ENCODE results near the gene SH3GLB1. TPM values are rescaled to one million over a fixed set of nuclear protein-coding genes. Genes with fewer than 3 reads are reported as not detected.
A peak's percentile ranks its signal among the peaks of the same experiment; 100 is the strongest.

SH3GLB1 gene
- total RNA-seq, 2 experiments from 2014 or later: 79.6 to 82.8 TPM

DNA sequence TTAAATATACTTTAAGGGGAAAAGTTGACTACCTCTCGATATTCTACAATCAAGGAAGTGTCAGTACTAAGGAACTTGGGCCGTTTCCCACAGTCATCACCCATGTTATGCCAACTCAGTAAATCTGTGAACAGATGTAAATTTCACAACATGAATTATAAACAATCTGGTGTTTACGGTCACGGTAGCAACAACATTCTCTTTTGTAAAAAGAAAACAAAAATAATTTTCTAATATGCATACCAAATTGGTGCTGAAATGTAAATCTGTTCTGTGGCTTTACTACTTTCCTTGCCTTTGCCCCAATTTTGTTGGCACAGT is 1.2 kb downstream of the SH3GLB1 start:
- POLR2A ChIA-PET: interaction anchor here (0.9 to 6.0 kb wide), 14 partner anchors 11 to 629 kb away, joined by 3 to 135 read pairs (median 12); partner anchors contain the start of genes HS2ST1, LMO4, ODF2L and SELENOF
- CTCF ChIA-PET: interaction anchor here (0.7 to 3.9 kb wide), 8 partner anchors 9 to 320 kb away, joined by 3 to 86 read pairs (median 14); partner anchors contain the start of genes HS2ST1 and SELENOF
- Mint-ChIP-seq H3K27me3 (no peaks in the 10 kb centered on the region), H3K36me3 (ENCODE audit: low read depth) (peaks cover 22% of the 10 kb centered on the region), H3K27ac (peak overlapping the region; percentile 94), H3K4me1 (peaks cover 52% of the 10 kb centered on the region), H3K4me3 (peak overlapping the region; percentile 97), H3K9me3 (no peaks in the 10 kb centered on the region)
- no peak for DNase-seq

DNA sequence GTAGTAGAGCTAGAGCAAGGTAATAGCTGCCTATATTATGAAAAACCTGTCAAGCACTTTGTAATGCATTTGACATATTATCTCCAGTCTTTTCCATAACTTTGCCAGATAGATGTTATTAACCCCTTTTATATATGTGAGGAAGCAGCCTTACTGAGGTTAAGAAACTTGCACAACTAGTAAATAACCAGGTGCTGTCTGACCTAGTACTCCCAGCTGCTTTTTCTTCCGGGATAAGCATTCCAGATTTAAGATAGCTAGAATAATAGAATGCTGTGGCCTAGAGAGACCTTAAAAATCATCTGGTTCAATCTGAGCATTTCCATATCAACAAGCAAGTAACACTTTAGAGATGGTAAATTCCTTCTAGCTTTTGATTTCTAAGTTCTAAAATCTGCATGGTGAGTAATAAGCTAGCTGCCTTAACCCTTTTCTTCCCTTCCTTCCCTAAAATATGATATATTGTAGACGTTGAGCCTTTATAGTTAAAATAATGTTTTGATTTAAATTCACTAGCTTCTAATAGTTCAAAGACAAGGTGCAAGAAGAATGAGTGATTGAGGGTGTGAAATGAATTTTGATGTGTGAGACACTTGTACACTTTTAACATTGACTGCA is 1.8 kb downstream of the SH3GLB1 start:
- peaks cover 52% of the 10 kb centered on the region for H3K4me1 Mint-ChIP-seq
- no peak for DNase-seq

DNA sequence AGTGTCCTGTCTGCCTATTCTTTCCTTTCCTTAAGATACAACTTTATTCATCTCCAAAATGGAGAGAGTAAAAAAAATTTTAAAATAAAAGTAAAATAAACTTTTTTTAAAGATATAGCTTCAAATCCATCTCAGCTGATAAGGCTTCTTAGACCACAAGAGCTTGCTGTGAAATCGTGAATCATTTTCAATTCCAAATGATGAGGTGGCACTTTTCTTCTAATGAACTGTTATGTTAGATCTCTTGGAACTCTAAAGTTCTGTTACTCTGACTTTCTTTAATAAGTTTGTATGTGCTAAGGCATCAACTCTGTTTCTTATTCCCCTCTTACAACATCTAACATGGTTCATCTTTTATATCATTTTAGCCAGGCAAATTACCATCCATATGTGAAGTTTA is 4.5 kb downstream of the SH3GLB1 start:
- H3K36me3 Mint-ChIP-seq (ENCODE audit: low read depth): peaks cover 22% of the 10 kb centered on the region

More for the DNA sequence above, 1.8 kb downstream of the SH3GLB1 start:
- Mint-ChIP-seq H3K27me3 (no peaks in the 10 kb centered on the region), H3K27ac (peak overlapping the region; percentile 94), H3K36me3 (ENCODE audit: low read depth) (peaks cover 22% of the 10 kb centered on the region), H3K9me3 (no peaks in the 10 kb centered on the region), H3K4me3 (peak overlapping the region; percentile 97)
- CTCF ChIA-PET: interaction anchor here (2.8 to 3.9 kb wide), 3 partner anchors 9 to 209 kb away, joined by 29 to 86 read pairs (median 35); partner anchors contain the start of genes HS2ST1 and SELENOF
- POLR2A ChIA-PET: interaction anchor here (0.9 to 6.0 kb wide), 8 partner anchors 11 to 624 kb away, joined by 3 to 135 read pairs (median 23); partner anchors contain the start of genes HS2ST1, ODF2L and SELENOF

DNA sequence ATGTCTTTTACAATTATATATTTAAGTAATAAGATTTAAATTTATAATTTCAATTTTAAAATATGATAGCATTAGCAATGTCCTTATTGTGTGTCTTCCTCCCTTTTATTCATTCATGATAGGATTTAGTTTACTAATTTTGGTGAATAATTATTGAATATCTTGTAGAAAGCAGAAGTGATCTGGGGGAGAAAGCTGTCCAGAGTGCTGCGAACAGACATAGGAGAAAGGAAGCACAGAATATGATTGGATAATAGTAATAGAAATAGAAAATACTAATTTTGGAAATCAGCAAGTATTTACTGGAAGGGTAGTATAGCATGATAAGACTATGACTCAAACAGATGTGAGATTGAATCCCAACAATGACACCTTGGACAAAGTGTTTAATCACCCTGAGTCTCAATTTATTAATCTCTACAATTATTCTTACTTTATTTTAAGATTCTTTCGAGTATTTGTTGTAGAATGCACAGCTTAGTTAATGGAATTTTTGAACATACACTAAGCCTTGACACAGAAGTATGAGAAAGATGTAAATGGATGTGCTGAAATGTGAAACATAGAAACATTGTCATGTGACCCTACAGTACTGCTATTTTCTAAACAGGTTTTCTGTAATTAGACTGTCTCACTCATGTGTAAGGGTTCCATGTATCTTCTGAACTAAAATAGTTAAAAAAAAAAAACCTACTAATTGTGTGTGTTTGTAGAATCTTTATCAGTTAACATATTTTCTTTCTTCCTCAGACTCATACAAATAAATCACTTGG is 7.9 kb downstream of the SH3GLB1 start:
- ChIA-PET CTCF (interaction anchor here (5.7 kb wide), 1 partner anchor 7 kb away, joined by 86 read pairs; the partner anchor contains the start of gene SH3GLB1), POLR2A (no interaction called here)
- DNase-seq: no peak
- H3K4me3 Mint-ChIP-seq: no peak overlapping the region
- H3K9me3 Mint-ChIP-seq: no peaks in the 10 kb centered on the region
- H3K36me3 Mint-ChIP-seq (ENCODE audit: low read depth): peaks cover 16% of the 10 kb centered on the region
- H3K4me1 Mint-ChIP-seq: peaks cover 49% of the 10 kb centered on the region
- no peak overlapping the region for H3K27ac Mint-ChIP-seq
- H3K27me3 Mint-ChIP-seq: no peaks in the 10 kb centered on the region

More for the DNA sequence above, 4.5 kb downstream of the SH3GLB1 start:
- Mint-ChIP-seq H3K4me3 (no peak overlapping the region), H3K27ac (no peak overlapping the region), H3K4me1 (peaks cover 47% of the 10 kb centered on the region), H3K9me3 (no peaks in the 10 kb centered on the region), H3K27me3 (no peaks in the 10 kb centered on the region)
- CTCF ChIA-PET: no interaction called here
- no peak for DNase-seq
- POLR2A ChIA-PET: interaction anchor here (1.3 kb wide), 1 partner anchor 10 kb away, joined by 3 read pairs; no protein-coding TSS in a partner anchor

DNA sequence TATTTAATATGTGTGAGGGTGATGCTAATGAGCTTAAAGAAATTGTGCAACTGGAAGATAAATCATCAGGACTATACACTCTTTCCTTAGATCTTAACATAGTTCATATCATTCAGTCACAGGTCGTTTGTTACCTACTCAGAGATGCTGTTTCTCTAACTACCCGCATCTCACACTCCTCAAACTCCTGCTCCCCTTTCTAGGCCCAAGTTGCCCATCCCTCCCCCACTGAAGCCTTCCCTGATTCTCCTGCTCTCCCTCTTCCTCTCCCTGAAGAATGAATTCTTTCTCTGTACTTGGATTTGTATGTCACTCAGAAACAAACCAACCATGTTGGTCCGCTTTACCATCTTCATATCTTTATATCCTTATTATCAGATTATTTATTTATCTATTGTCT is 9.1 kb downstream of the SH3GLB1 start:
- POLR2A ChIA-PET: interaction anchor here (9.0 kb wide), 1 partner anchor 8 kb away, joined by 135 read pairs; the partner anchor contains the start of gene SH3GLB1
- H3K27me3 Mint-ChIP-seq: no peaks in the 10 kb centered on the region
- no peaks in the 10 kb centered on the region for H3K9me3 Mint-ChIP-seq
- CTCF ChIA-PET: interaction anchor here (5.7 kb wide), 1 partner anchor 8 kb away, joined by 86 read pairs; the partner anchor contains the start of gene SH3GLB1
- peaks cover 41% of the 10 kb centered on the region for H3K4me1 Mint-ChIP-seq
- H3K4me3 Mint-ChIP-seq: no peak overlapping the region
- H3K27ac Mint-ChIP-seq: no peak overlapping the region
- H3K36me3 Mint-ChIP-seq (ENCODE audit: low read depth): peaks cover 21% of the 10 kb centered on the region
- no peak for DNase-seq

DNA sequence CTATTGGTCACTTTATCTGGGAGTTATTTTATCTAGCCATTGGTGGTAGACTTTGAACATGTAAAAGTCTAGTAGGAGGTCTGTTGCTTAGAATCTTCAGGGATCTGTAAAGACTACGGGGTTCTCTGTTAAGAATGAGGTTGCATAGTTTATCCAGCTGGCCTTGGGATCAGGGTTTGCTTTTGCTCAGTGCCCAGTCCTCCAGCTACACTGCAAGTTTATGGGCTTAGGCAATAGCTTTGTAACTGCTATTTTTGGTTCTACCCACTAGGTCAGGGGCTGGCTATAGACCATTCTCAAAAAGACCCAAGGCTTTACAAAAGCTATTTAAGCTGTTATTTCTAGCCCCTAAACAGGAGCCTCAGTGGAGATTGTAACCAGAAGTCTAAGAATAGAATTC is 9.8 kb downstream of the SH3GLB1 start:
- no peaks in the 10 kb centered on the region for H3K27me3 Mint-ChIP-seq
- peaks cover 35% of the 10 kb centered on the region for H3K4me1 Mint-ChIP-seq
- no peaks in the 10 kb centered on the region for H3K9me3 Mint-ChIP-seq
- ChIA-PET POLR2A (interaction anchor here (9.0 kb wide), 1 partner anchor 9 kb away, joined by 135 read pairs; the partner anchor contains the start of gene SH3GLB1), CTCF (interaction anchor here (1.5 to 5.7 kb wide), 2 partner anchors 9 to 13 kb away, joined by 4 to 86 read pairs; partner anchors contain the start of gene SH3GLB1)
- H3K27ac Mint-ChIP-seq: peak overlapping the region; percentile 67
- no peak overlapping the region for H3K4me3 Mint-ChIP-seq
- DNase-seq: no peak
- H3K36me3 Mint-ChIP-seq (ENCODE audit: low read depth): peaks cover 18% of the 10 kb centered on the region

DNA sequence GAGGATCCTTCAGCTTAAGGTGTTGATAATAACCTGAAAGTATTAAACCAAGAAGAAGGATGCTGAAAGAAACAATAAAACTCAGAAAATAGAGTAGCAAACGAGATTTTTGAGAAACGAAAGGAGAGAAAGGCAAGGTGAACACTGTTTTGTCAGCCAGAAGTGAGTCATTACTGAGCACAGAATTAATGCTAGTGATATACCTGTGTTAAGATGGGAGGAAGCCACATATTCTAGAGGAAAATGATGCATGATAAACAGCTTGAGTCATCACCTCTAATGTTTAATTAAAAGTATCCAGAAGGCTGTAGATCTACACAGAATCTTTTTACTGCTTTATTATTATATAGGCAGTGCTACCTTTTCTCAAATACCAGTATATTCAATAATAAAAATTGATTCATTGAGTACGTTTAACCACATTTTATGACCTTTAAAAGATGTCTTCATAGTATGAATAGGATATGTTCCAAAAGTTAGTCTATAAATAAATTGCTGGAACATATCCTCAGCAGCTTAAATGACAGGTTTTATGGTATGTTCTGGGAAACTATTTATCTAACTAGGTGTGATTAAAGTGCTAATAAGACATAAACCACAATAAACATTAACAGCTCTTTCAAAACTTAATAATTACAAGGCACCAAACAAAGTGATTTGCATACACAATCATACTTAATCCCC is 10.3 kb downstream of the SH3GLB1 start:
- H3K27me3 Mint-ChIP-seq: no peaks in the 10 kb centered on the region
- ChIA-PET CTCF (interaction anchor here (0.7 to 5.7 kb wide), 5 partner anchors 10 to 214 kb away, joined by 3 to 86 read pairs (median 5); partner anchors contain the start of gene SH3GLB1), POLR2A (interaction anchor here (1.5 to 9.0 kb wide), 2 partner anchors 10 to 319 kb away, joined by 3 to 135 read pairs; partner anchors contain the start of genes ODF2L and SH3GLB1)
- peaks cover 22% of the 10 kb centered on the region for H3K36me3 Mint-ChIP-seq (ENCODE audit: low read depth)
- peaks cover 30% of the 10 kb centered on the region for H3K4me1 Mint-ChIP-seq
- H3K9me3 Mint-ChIP-seq: no peaks in the 10 kb centered on the region
- H3K4me3 Mint-ChIP-seq: no peak overlapping the region
- DNase-seq: no peak
- H3K27ac Mint-ChIP-seq: peak overlapping the region; percentile 67

DNA sequence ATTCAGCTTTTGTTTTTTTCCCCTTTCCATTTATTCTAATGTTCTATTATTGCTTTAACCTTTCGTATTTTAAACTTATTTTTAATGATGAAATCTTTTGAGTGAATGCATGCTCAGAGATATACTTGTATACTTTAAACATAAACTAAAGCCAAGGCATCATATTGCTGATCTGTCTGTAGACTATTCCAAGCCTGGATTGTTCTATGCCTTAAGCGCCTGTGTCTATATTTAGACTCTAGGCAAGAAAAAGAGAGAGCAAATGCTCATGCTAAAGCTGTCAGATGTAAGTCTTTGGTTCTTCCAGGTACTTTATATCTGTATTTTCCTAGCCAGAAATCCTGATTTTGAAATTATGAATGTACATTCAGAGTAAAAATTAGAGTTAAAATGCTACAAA is 14.4 kb downstream of the SH3GLB1 start:
- Mint-ChIP-seq H3K27ac (no peak overlapping the region), H3K4me1 (peaks cover 16% of the 10 kb centered on the region), H3K4me3 (no peak overlapping the region), H3K27me3 (no peaks in the 10 kb centered on the region), H3K36me3 (ENCODE audit: low read depth) (peaks cover 34% of the 10 kb centered on the region), H3K9me3 (no peaks in the 10 kb centered on the region)
- DNase-seq: no peak
- ChIA-PET CTCF (interaction anchor here (1.5 kb wide), 1 partner anchor 14 kb away, joined by 6 read pairs; the partner anchor contains the start of gene SH3GLB1), POLR2A (interaction anchor here (1.6 to 9.0 kb wide), 2 partner anchors 10 to 14 kb away, joined by 3 to 135 read pairs; partner anchors contain the start of gene SH3GLB1)

DNA sequence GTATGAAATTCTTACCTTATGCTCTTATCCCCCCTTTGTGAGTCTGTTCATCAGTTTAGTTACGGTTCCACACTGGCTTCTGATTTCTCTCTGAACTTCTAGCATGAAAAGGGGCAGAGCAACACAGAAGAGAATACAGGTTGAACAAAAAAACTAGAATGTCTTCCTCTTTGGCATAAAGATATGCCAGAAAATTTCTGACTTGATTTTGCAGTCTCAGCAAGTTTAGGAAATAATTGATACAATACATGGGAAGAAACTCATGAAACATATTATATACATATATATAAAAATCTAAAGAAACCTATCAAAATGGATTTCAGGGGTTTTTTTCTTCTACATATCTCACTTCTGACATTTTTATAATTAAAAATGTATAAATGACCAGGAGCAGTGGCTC is 27.0 kb downstream of the SH3GLB1 start:
- POLR2A ChIA-PET: interaction anchor here (1.2 kb wide), 1 partner anchor 27 kb away, joined by 3 read pairs; the partner anchor contains the start of gene SH3GLB1
- no peaks in the 10 kb centered on the region for H3K27me3 Mint-ChIP-seq

DNA sequence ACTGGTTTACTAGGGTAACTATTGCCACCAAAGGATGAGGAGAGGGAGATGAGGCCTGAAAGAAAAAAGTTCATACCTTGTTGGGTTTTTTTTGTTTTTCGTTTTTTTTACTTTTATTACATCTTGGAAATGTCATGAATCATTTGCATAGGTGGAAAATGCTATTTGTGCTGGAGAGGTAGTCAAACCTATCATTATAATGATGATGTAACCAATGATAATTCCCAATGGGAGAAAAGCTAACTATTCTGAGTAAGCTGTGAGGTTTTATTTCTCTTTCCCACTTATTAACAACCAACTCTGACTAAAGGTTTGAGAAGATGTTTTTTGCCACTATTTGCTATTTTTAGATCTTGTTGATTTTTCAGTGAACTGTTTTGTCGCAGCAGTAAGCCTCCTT is 29.0 kb downstream of the SH3GLB1 start:
- no peak for DNase-seq
- POLR2A ChIA-PET: interaction anchor here (0.5 to 1.1 kb wide), 2 partner anchors 16 to 26 kb away, joined by 3 to 4 read pairs; no protein-coding TSS in a partner anchor
- Mint-ChIP-seq H3K4me3 (no peak overlapping the region), H3K27me3 (no peaks in the 10 kb centered on the region), H3K36me3 (ENCODE audit: low read depth) (peaks cover 48% of the 10 kb centered on the region), H3K27ac (no peak overlapping the region), H3K9me3 (no peaks in the 10 kb centered on the region), H3K4me1 (peaks cover 4% of the 10 kb centered on the region)
- CTCF ChIA-PET: interaction anchor here (1.3 kb wide), 2 partner anchors 28 to 353 kb away, joined by 3 to 5 read pairs; no protein-coding TSS in a partner anchor

More for the DNA sequence above, 27.0 kb downstream of the SH3GLB1 start:
- no peak overlapping the region for H3K4me3 Mint-ChIP-seq
- H3K9me3 Mint-ChIP-seq: no peaks in the 10 kb centered on the region
- H3K27ac Mint-ChIP-seq: no peak overlapping the region
- H3K36me3 Mint-ChIP-seq (ENCODE audit: low read depth): peaks cover 48% of the 10 kb centered on the region
- DNase-seq: no peak
- CTCF ChIA-PET: no interaction called here
- peaks cover 2% of the 10 kb centered on the region for H3K4me1 Mint-ChIP-seq

DNA sequence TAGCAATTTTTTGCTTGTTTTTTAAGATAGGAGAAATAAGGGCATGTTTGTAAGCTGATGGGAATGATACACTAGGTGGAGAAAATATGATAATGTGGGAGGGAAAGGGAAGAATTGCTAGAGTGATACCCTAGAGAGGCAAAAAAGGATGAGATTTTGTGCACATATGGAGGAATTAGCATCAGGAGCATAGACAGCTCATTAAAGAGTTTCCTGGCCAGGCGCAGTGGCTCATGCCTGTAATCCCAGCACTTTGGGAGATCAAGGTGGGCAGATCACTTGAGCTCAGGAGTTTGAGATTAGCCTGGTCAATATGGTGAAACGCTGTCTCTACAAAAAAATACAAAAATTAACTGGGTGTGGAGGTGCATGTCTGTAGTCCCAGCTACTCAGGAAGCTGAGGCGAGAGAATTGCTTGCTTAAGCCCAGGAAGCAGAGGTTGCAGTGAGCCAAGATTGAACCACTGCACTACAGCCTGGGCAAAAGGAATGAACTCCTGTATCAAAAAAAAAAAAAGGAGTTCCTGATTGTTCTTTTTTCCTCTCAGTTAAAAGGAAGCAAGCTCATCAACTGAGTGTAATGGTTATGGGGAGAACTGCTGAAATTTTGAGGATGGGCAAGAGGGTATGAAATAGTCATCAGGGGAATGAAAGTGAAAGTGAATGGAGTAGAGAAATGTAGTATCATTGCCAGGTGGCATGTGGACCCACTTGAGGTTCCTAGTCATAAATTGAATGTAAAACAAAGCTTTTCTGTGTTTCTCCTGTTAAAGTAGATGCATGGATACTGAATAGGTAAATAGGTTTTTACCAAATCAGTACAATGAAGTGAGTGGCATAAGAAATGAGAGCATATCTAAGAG is 35.5 kb downstream of the SH3GLB1 start:
- H3K9me3 Mint-ChIP-seq: no peaks in the 10 kb centered on the region
- no peak overlapping the region for H3K27ac Mint-ChIP-seq
- no peaks in the 10 kb centered on the region for H3K27me3 Mint-ChIP-seq
- no peak overlapping the region for H3K4me3 Mint-ChIP-seq
- peaks cover 4% of the 10 kb centered on the region for H3K4me1 Mint-ChIP-seq
- POLR2A ChIA-PET: interaction anchor here (0.6 to 7.2 kb wide), 3 partner anchors 10 to 173 kb away, joined by 3 to 59 read pairs (median 6); partner anchors contain the start of gene SH3GLB1
- CTCF ChIA-PET: interaction anchor here (0.9 to 3.3 kb wide), 5 partner anchors 11 to 345 kb away, joined by 3 to 35 read pairs (median 3); partner anchors contain the start of gene SH3GLB1
- no peak for DNase-seq
- peaks cover 36% of the 10 kb centered on the region for H3K36me3 Mint-ChIP-seq (ENCODE audit: low read depth)
